PC-9 (cell line): ENCODE data around the gene NELL2. TPM values are rescaled to one million over a fixed set of nuclear protein-coding genes. Genes with fewer than 3 reads are reported as not detected.

Source experiments
- BruUV-seq: library from RNA; stranded (reverse); fragments of 400-500 nt; replicated peaks from 2 replicates; lab custom pipeline; 2021; lab: Mats Ljungman, UMichigan
- CTCF ChIA-PET: fragments of 300-600 bp; sonication (Branson Sonifier 250); formaldehyde crosslinking; loops from one replicate; lab custom pipeline; 2022; ENCODE audit warnings: antibody characterized with exemption; lab: Charles Lee
- POLR2A ChIA-PET: fragments of 300-600 bp; sonication (Branson Sonifier 250); formaldehyde crosslinking; loops from one replicate; lab custom pipeline; 2022; ENCODE audit warnings: antibody characterized with exemption; ENCODE audit not compliant: unreplicated experiment; lab: Charles Lee
- DNase-seq, 2 experiments: peaks; one replicate each; pipeline versions ENCODE4 v3.0.0 to v3.0.0-alpha.2; 2015 to 2022; ENCODE audit warnings: mixed read lengths in 1 of 2
- H2AFZ ChIP-seq: fragments of 200-600 bp; sonication (generic); 2 replicates; pipeline ENCODE4 v1.8.1; 2017; ENCODE audit warnings: antibody characterized with exemption
- H3F3A ChIP-seq: fragments of 200-600 bp; sonication (generic); 2 replicates; pipeline ENCODE4 v1.8.1; 2017; ENCODE audit warnings: antibody characterized with exemption, mild to moderate bottlenecking, low read depth; ENCODE audit not compliant: insufficient read depth
- H3K27ac ChIP-seq: fragments of 200-600 bp; sonication (generic); 2 replicates; pipeline ENCODE4 v1.6.1; 2016; ENCODE audit warnings: mixed run types
- H3K27me3 ChIP-seq: fragments of 200-600 bp; sonication (generic); 2 replicates; pipeline ENCODE4 v1.6.1; 2016; ENCODE audit warnings: low read depth, mixed run types; ENCODE audit not compliant: insufficient read depth
- H3K36me3 ChIP-seq: fragments of 200-600 bp; sonication (generic); 2 replicates; pipeline ENCODE4 v1.6.1; 2016; ENCODE audit warnings: low read depth, mixed run types
- H3K4me1 ChIP-seq: fragments of 200-600 bp; sonication (generic); replicated peaks from 2 replicates; pipeline ENCODE4 v1.6.1; 2016; ENCODE audit warnings: mixed run types; ENCODE audit not compliant: insufficient read depth
- H3K4me2 ChIP-seq: fragments of 200-600 bp; sonication (generic); 2 replicates; pipeline ENCODE4 v1.6.1; 2017; ENCODE audit warnings: mixed run types
- H3K4me3 ChIP-seq: fragments of 200-600 bp; sonication (generic); 2 replicates; pipeline ENCODE4 v1.6.1; 2016; ENCODE audit warnings: mixed run types
- H3K79me2 ChIP-seq: fragments of 200-600 bp; sonication (generic); 2 replicates; pipeline ENCODE4 v1.6.1; 2017; ENCODE audit warnings: low read depth, mixed run types
- H3K9me2 ChIP-seq: fragments of 200-600 bp; sonication (generic); 2 replicates; pipeline ENCODE4 v1.8.1; 2017; ENCODE audit warnings: mild to moderate bottlenecking; ENCODE audit not compliant: insufficient read depth
- H3K9me3 ChIP-seq: fragments of 200-600 bp; sonication (generic); 2 replicates; pipeline ENCODE4 v1.8.1; 2016; ENCODE audit warnings: low read depth; ENCODE audit not compliant: insufficient read depth
- H4K20me1 ChIP-seq: fragments of 200-600 bp; sonication (generic); 2 replicates; pipeline ENCODE4 v1.8.1; 2017; ENCODE audit not compliant: insufficient read depth
- EZH2 ChIP-seq: fragments of 200-600 bp; sonication (generic); IDR thresholded peaks from 2 replicates; pipeline ENCODE4 v1.8.0; 2017; ENCODE audit warnings: antibody characterized with exemption, low read depth
- intact Hi-C: fragments of 100-400 bp; cut with micrococcal nuclease; formaldehyde crosslinking; loops from one replicate; pipeline ENCODE4 v1.10.0; 2022; ENCODE audit not compliant: unreplicated experiment
- total RNA-seq: library from RNA; stranded (reverse); gene quantifications from 2 replicates; pipeline ENCODE4 v1.2.3, GENCODE V29; 2021
- TF ChIP-seq, protein P1 (sequence below): fragments of 200-600 bp; sonication (generic); conservative IDR thresholded peaks from 2 replicates; pipeline ENCODE4 v1.6.1; 2017; ENCODE audit warnings: mixed run types, antibody characterized with exemption, mild to moderate bottlenecking, moderate library complexity

The NELL2 gene
- total RNA-seq, 1 experiment from 2014 or later: 0.61 TPM

DNA sequence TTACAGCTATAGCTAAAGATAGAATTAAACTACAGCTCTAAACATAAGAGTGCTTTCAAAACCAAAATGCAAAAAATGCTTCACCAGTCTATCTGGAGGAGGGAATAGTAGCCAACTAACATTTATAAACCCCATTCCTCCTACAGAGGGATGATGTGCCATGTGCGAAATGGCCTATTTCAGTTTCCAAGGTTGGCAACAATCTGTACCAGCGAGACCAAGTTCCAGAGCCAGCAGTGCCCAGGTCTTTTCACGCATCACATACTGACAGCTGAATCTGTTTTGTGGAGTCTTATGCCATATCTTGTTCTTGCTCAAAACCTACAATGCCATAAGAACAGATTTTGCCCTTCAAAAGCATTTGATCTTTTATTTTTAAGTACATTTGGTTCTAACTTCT is 24.5 kb downstream of the NELL2 start:
- H3K4me3 ChIP-seq: no peak overlapping the region
- H3K4me1 ChIP-seq: no peaks in the 10 kb centered on the region
- H3K79me2 ChIP-seq: no peaks in the 10 kb centered on the region
- H3K27me3 ChIP-seq: no peaks in the 10 kb centered on the region
- H3K4me2 ChIP-seq: no peak overlapping the region
- BruUV-seq: no TSS peak
- no peaks in the 10 kb centered on the region for H3F3A ChIP-seq
- H3K9me3 ChIP-seq: no peaks in the 10 kb centered on the region
- ChIA-PET CTCF (no interaction called here), POLR2A (no interaction called here)
- H3K36me3 ChIP-seq: no peaks in the 10 kb centered on the region
- no peak overlapping the region for H2AFZ ChIP-seq
- no peak overlapping the region for H3K27ac ChIP-seq
- no peak for TF ChIP-seq EZH2
- TF ChIP-seq, protein P1, sequence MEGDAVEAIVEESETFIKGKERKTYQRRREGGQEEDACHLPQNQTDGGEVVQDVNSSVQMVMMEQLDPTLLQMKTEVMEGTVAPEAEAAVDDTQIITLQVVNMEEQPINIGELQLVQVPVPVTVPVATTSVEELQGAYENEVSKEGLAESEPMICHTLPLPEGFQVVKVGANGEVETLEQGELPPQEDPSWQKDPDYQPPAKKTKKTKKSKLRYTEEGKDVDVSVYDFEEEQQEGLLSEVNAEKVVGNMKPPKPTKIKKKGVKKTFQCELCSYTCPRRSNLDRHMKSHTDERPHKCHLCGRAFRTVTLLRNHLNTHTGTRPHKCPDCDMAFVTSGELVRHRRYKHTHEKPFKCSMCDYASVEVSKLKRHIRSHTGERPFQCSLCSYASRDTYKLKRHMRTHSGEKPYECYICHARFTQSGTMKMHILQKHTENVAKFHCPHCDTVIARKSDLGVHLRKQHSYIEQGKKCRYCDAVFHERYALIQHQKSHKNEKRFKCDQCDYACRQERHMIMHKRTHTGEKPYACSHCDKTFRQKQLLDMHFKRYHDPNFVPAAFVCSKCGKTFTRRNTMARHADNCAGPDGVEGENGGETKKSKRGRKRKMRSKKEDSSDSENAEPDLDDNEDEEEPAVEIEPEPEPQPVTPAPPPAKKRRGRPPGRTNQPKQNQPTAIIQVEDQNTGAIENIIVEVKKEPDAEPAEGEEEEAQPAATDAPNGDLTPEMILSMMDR: no peak
- H4K20me1 ChIP-seq: no peaks in the 10 kb centered on the region
- intact Hi-C loops: no loop called here
- no peaks in the 10 kb centered on the region for H3K9me2 ChIP-seq
- no peak for DNase-seq

DNA sequence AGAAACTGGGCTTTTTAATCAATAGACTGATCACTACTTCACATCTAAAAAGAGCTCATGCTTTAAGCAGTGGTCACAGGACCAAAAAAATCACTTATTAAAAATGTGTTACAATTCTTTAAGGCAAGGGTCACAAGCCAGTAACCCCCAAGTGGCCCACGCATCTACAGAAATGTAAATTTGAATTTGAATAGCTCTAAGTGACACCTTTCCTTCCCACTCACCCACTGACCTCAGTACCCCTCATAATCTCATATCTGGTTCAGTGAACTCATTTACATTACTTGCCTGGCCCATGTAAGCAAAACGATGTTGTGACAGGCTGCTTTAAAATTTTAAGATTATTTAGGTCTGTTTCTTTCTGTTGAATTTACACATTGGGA is 27.4 kb downstream of the NELL2 start:
- no peak overlapping the region for H2AFZ ChIP-seq
- H3K9me3 ChIP-seq: no peaks in the 10 kb centered on the region
- intact Hi-C loops: no loop called here
- H3K9me2 ChIP-seq: no peaks in the 10 kb centered on the region
- H3K4me1 ChIP-seq: no peaks in the 10 kb centered on the region
- no peak overlapping the region for H3K4me2 ChIP-seq
- H3K4me3 ChIP-seq: no peak overlapping the region
- no peaks in the 10 kb centered on the region for H3K27me3 ChIP-seq
- H3K36me3 ChIP-seq: no peaks in the 10 kb centered on the region
- H3K27ac ChIP-seq: no peak overlapping the region
- TF ChIP-seq, protein P1: no peak
- no peak for TF ChIP-seq EZH2
- CTCF ChIA-PET: no interaction called here
- no peaks in the 10 kb centered on the region; the same call in 1 of the 2 replicates for H4K20me1 ChIP-seq
- no peaks in the 10 kb centered on the region for H3F3A ChIP-seq
- no peaks in the 10 kb centered on the region for H3K79me2 ChIP-seq
- POLR2A ChIA-PET: no interaction called here
- BruUV-seq: no TSS peak
- no peak for DNase-seq

GRCh38 chr12:44847888-44848702 is 28.0 kb downstream of the NELL2 start:
- POLR2A ChIA-PET: no interaction called here
- no TSS peak for BruUV-seq

More at GRCh38 chr12:44847888-44848702, 28.0 kb downstream of the NELL2 start:
- Histone ChIP-seq H3K4me2 (no peak overlapping the region), H3K4me1 (no peaks in the 10 kb centered on the region), H3K9me2 (no peaks in the 10 kb centered on the region), H4K20me1 (no peaks in the 10 kb centered on the region; the same call in 1 of the 2 replicates), H3K79me2 (no peaks in the 10 kb centered on the region), H3K9me3 (no peaks in the 10 kb centered on the region), H3F3A (no peaks in the 10 kb centered on the region), H3K27me3 (no peaks in the 10 kb centered on the region), H2AFZ (no peak overlapping the region), H3K36me3 (no peaks in the 10 kb centered on the region), H3K27ac (no peak overlapping the region), H3K4me3 (no peak overlapping the region)
- intact Hi-C loops: no loop called here
- TF ChIP-seq, protein P1: no peak
- no peak for TF ChIP-seq EZH2
- no peak for DNase-seq
- CTCF ChIA-PET: no interaction called here
